ENCODE results near the gene RPS2.

Gene RPS2

GRCh38 chr16:1980770-1981087, 16.1 kb upstream of the RPS2 start:
- DNase-seq, result no peak

GRCh38 chr16:1980030-1980769, 15.6 kb upstream of the RPS2 start:
- DNase-seq, result no peak

- DNase-seq, result no peak
These were observed 14.8 kb upstream of the RPS2 start for GRCh38 chr16:1979271-1980029.

GRCh38 chr16:1978476-1979120, 14.0 kb upstream of the RPS2 start:
- DNase-seq, result no peak

- no peak for DNase-seq
These were observed 13.2 kb upstream of the RPS2 start for GRCh38 chr16:1977875-1978268.

- DNase-seq, result no peak
These were observed 12.6 kb upstream of the RPS2 start for GRCh38 chr16:1976951-1977874.

- no peak for DNase-seq
These were observed 11.5 kb upstream of the RPS2 start for GRCh38 chr16:1976216-1976520.

GRCh38 chr16:1975432-1976215, 11.0 kb upstream of the RPS2 start:
- DNase-seq, result no peak

GRCh38 chr16:1974157-1975070, 9.8 kb upstream of the RPS2 start:
- DNase-seq, result no peak

- DNase-seq, result no peak
These were observed 9.0 kb upstream of the RPS2 start for GRCh38 chr16:1973461-1974156.

GRCh38 chr16:1972490-1972877, 7.9 kb upstream of the RPS2 start:
- no peak for DNase-seq

GRCh38 chr16:1971796-1972489, 7.3 kb upstream of the RPS2 start, which contains the start of gene TBL3:
TSS of gene TBL3 (plus strand) at chr16:1972053. CDS start at chr16:1972165, 112 bp downstream.
- DNase-seq, result peak; percentile 48

GRCh38 chr16:1968146-1968953, 3.7 kb upstream of the RPS2 start:
- DNase-seq, result no peak

- no peak for DNase-seq
These were observed 1.8 kb upstream of the RPS2 start, which contains the start of gene RNF151 for GRCh38 chr16:1966460-1966859. TSS of gene RNF151 (plus strand) at chr16:1966856. CDS start at chr16:1966882, 26 bp downstream.

- DNase-seq, result no peak
These were observed 873 bp upstream of the RPS2 start for GRCh38 chr16:1965396-1966001.

- no peak for DNase-seq
These were observed 670 bp downstream of the RPS2 start for GRCh38 chr16:1963806-1964505.

Data from NCI-H2081 treated with DMSO at 0.1 percent for 48 hours (cell line).